Activated T-cell treated with anti-CD3 and anti-CD28 coated beads for 48 hours (primary cell): Measurements from ENCODE around the gene RND3.

ENCODE experiments used
- DNase-seq: peaks from one replicate; pipeline ENCODE4 v3.0.0-alpha.2; 2020; ENCODE audit warnings: low read depth

RND3 gene

GRCh38 chr2:150475479-150476250, 11.8 kb downstream of the RND3 start:
- no peak for DNase-seq

- DNase-seq: no peak
These were observed 13.0 kb downstream of the RND3 start for GRCh38 chr2:150474326-150475074.

- no peak for DNase-seq
These were observed 13.7 kb downstream of the RND3 start for GRCh38 chr2:150473767-150474166.

GRCh38 chr2:150472511-150472899, 15.0 kb downstream of the RND3 start:
- DNase-seq: no peak

GRCh38 chr2:150471813-150472510, 15.5 kb downstream of the RND3 start:
- no peak for DNase-seq

GRCh38 chr2:150470435-150470834, 17.0 kb downstream of the RND3 start:
- DNase-seq: no peak

- DNase-seq: no peak
These were observed 17.7 kb downstream of the RND3 start for GRCh38 chr2:150469706-150470274.

GRCh38 chr2:150468350-150468960, 19.0 kb downstream of the RND3 start:
- DNase-seq: no peak

GRCh38 chr2:150467621-150467963, 19.9 kb downstream of the RND3 start:
- DNase-seq: no peak

- DNase-seq: no peak
These were observed 20.5 kb downstream of the RND3 start for GRCh38 chr2:150466741-150467620.

- DNase-seq: no peak
These were observed 21.5 kb downstream of the RND3 start for GRCh38 chr2:150465703-150466569.

GRCh38 chr2:150464986-150465385, 22.5 kb downstream of the RND3 start:
- no peak for DNase-seq

GRCh38 chr2:150464270-150464669, 23.2 kb downstream of the RND3 start:
- DNase-seq: no peak

GRCh38 chr2:150462770-150463169, 24.7 kb downstream of the RND3 start:
- DNase-seq: no peak

GRCh38 chr2:150459281-150459680, 28.2 kb downstream of the RND3 start:
- no peak for DNase-seq

- DNase-seq: no peak
These were observed 36.7 kb downstream of the RND3 start for GRCh38 chr2:150450765-150451164.

- no peak for DNase-seq
These were observed 37.6 kb downstream of the RND3 start for GRCh38 chr2:150449856-150450255.

- no peak for DNase-seq
These were observed 42.1 kb downstream of the RND3 start for GRCh38 chr2:150445398-150445797.

- no peak for DNase-seq
These were observed 45.0 kb downstream of the RND3 start for GRCh38 chr2:150442484-150442883.

- DNase-seq: no peak
These were observed 45.7 kb downstream of the RND3 start for GRCh38 chr2:150441784-150442183.
